ENCODE data around the gene NAXE.

The NAXE gene

GRCh38 chr1:156571261-156571852 is 20.2 kb upstream of the NAXE start:
- peak; percentile 85 for DNase-seq (ENCODE audit: low read depth)
- H3K4me1 ChIP-seq (ENCODE audit: control insufficient read depth, insufficient read depth, low read length): peaks cover 19% of the 10 kb centered on the region
- peak overlapping the region; percentile 86 for H3K4me3 ChIP-seq (ENCODE audit: low read length)

GRCh38 chr1:156571919-156572662 is 19.5 kb upstream of the NAXE start, which contains the start of gene IQGAP3:
Gene IQGAP3, minus strand, starts transcription at chr1:156572565. Its CDS starts 36 bp downstream, at chr1:156572529.
- peaks cover 19% of the 10 kb centered on the region for H3K4me1 ChIP-seq (ENCODE audit: control insufficient read depth, insufficient read depth, low read length)
- H3K36me3 ChIP-seq (ENCODE audit: control insufficient read depth, insufficient read depth, low read length, severe bottlenecking): no peaks in the 10 kb centered on the region
- peak; percentile 93 for DNase-seq (ENCODE audit: low read depth)
- H3K27me3 ChIP-seq (replicated peaks; ENCODE audit: control insufficient read depth, insufficient read depth, low read length): peaks cover 16% of the 10 kb centered on the region
- peak within 1 kb of the TSS; percentile 86 for H3K4me3 ChIP-seq (ENCODE audit: low read length)
- no peaks in the 10 kb centered on the region for H3K9me3 ChIP-seq (ENCODE audit: control insufficient read depth, low read length)
- H3K9ac ChIP-seq (ENCODE audit: low read length): peak within 1 kb of the TSS; percentile 73

More at GRCh38 chr1:156571261-156571852, 20.2 kb upstream of the NAXE start:
- Histone ChIP-seq H3K27me3 (replicated peaks; ENCODE audit: control insufficient read depth, insufficient read depth, low read length) (peaks cover 11% of the 10 kb centered on the region), H3K9me3 (ENCODE audit: control insufficient read depth, low read length) (no peaks in the 10 kb centered on the region), H3K36me3 (ENCODE audit: control insufficient read depth, insufficient read depth, low read length, severe bottlenecking) (no peaks in the 10 kb centered on the region), H3K9ac (ENCODE audit: low read length) (peak overlapping the region; percentile 73)

- H3K9ac ChIP-seq (ENCODE audit: low read length): no peak overlapping the region
- no peaks in the 10 kb centered on the region for H3K9me3 ChIP-seq (ENCODE audit: control insufficient read depth, low read length)
- no peak for DNase-seq (ENCODE audit: low read depth)
- peaks cover 19% of the 10 kb centered on the region for H3K4me1 ChIP-seq (ENCODE audit: control insufficient read depth, insufficient read depth, low read length)
- no peaks in the 10 kb centered on the region for H3K36me3 ChIP-seq (ENCODE audit: control insufficient read depth, insufficient read depth, low read length, severe bottlenecking)
- H3K4me3 ChIP-seq (ENCODE audit: low read length): peak overlapping the region; percentile 86
- peaks cover 16% of the 10 kb centered on the region for H3K27me3 ChIP-seq (replicated peaks; ENCODE audit: control insufficient read depth, insufficient read depth, low read length)
Measured at GRCh38 chr1:156572663-156573018, 18.9 kb upstream of the NAXE start.

- DNase-seq (ENCODE audit: low read depth): no peak
- no peak overlapping the region for H3K9ac ChIP-seq (ENCODE audit: low read length)
- peaks cover 16% of the 10 kb centered on the region for H3K27me3 ChIP-seq (replicated peaks; ENCODE audit: control insufficient read depth, insufficient read depth, low read length)
- H3K4me3 ChIP-seq (ENCODE audit: low read length): no peak overlapping the region
- no peaks in the 10 kb centered on the region for H3K36me3 ChIP-seq (ENCODE audit: control insufficient read depth, insufficient read depth, low read length, severe bottlenecking)
- H3K9me3 ChIP-seq (ENCODE audit: control insufficient read depth, low read length): no peaks in the 10 kb centered on the region
- H3K4me1 ChIP-seq (ENCODE audit: control insufficient read depth, insufficient read depth, low read length): peaks cover 19% of the 10 kb centered on the region
Measured at GRCh38 chr1:156574039-156574633, 17.4 kb upstream of the NAXE start.

- H3K27me3 ChIP-seq (replicated peaks; ENCODE audit: control insufficient read depth, insufficient read depth, low read length): peaks cover 25% of the 10 kb centered on the region
- no peak for DNase-seq (ENCODE audit: low read depth)
Measured at GRCh38 chr1:156577550-156577949, 14.0 kb upstream of the NAXE start.

GRCh38 chr1:156578055-156578454 is 13.5 kb upstream of the NAXE start:
- Histone ChIP-seq H3K27me3 (replicated peaks; ENCODE audit: control insufficient read depth, insufficient read depth, low read length) (peaks cover 25% of the 10 kb centered on the region), H3K9me3 (ENCODE audit: control insufficient read depth, low read length) (no peaks in the 10 kb centered on the region), H3K36me3 (ENCODE audit: control insufficient read depth, insufficient read depth, low read length, severe bottlenecking) (no peaks in the 10 kb centered on the region), H3K4me1 (ENCODE audit: control insufficient read depth, insufficient read depth, low read length) (no peaks in the 10 kb centered on the region), H3K9ac (ENCODE audit: low read length) (no peak overlapping the region), H3K4me3 (ENCODE audit: low read length) (no peak overlapping the region)
- no peak for DNase-seq (ENCODE audit: low read depth)

More at GRCh38 chr1:156577550-156577949, 14.0 kb upstream of the NAXE start:
- Histone ChIP-seq H3K9ac (ENCODE audit: low read length) (no peak overlapping the region), H3K4me1 (ENCODE audit: control insufficient read depth, insufficient read depth, low read length) (peaks cover 1% of the 10 kb centered on the region), H3K9me3 (ENCODE audit: control insufficient read depth, low read length) (no peaks in the 10 kb centered on the region), H3K36me3 (ENCODE audit: control insufficient read depth, insufficient read depth, low read length, severe bottlenecking) (no peaks in the 10 kb centered on the region), H3K4me3 (ENCODE audit: low read length) (no peak overlapping the region)

- H3K9me3 ChIP-seq (ENCODE audit: control insufficient read depth, low read length): no peaks in the 10 kb centered on the region
- H3K9ac ChIP-seq (ENCODE audit: low read length): no peak within 1 kb of the TSS
- no peaks in the 10 kb centered on the region for H3K4me1 ChIP-seq (ENCODE audit: control insufficient read depth, insufficient read depth, low read length)
- no peak within 1 kb of the TSS for H3K4me3 ChIP-seq (ENCODE audit: low read length)
- no peaks in the 10 kb centered on the region for H3K36me3 ChIP-seq (ENCODE audit: control insufficient read depth, insufficient read depth, low read length, severe bottlenecking)
- no peak for DNase-seq (ENCODE audit: low read depth)
- H3K27me3 ChIP-seq (replicated peaks; ENCODE audit: control insufficient read depth, insufficient read depth, low read length): peaks cover 18% of the 10 kb centered on the region
Measured at GRCh38 chr1:156579472-156579871, 12.1 kb upstream of the NAXE start, which contains the start of gene TTC24. Gene TTC24, plus strand, starts transcription at chr1:156579723. Its CDS starts 1,642 bp downstream, at chr1:156581365.

- Histone ChIP-seq H3K9ac (ENCODE audit: low read length) (no peak overlapping the region), H3K4me1 (ENCODE audit: control insufficient read depth, insufficient read depth, low read length) (no peaks in the 10 kb centered on the region), H3K4me3 (ENCODE audit: low read length) (no peak overlapping the region), H3K9me3 (ENCODE audit: control insufficient read depth, low read length) (no peaks in the 10 kb centered on the region), H3K27me3 (replicated peaks; ENCODE audit: control insufficient read depth, insufficient read depth, low read length) (peaks cover 19% of the 10 kb centered on the region), H3K36me3 (ENCODE audit: control insufficient read depth, insufficient read depth, low read length, severe bottlenecking) (no peaks in the 10 kb centered on the region)
- DNase-seq (ENCODE audit: low read depth): no peak
Measured at GRCh38 chr1:156581661-156582387, 9.8 kb upstream of the NAXE start.

GRCh38 chr1:156582388-156583017 is 9.1 kb upstream of the NAXE start:
- H3K4me3 ChIP-seq (ENCODE audit: low read length): no peak overlapping the region
- peaks cover 19% of the 10 kb centered on the region for H3K27me3 ChIP-seq (replicated peaks; ENCODE audit: control insufficient read depth, insufficient read depth, low read length)

GRCh38 chr1:156583821-156584622 is 7.6 kb upstream of the NAXE start:
- Histone ChIP-seq H3K4me1 (ENCODE audit: control insufficient read depth, insufficient read depth, low read length) (no peaks in the 10 kb centered on the region), H3K27me3 (replicated peaks; ENCODE audit: control insufficient read depth, insufficient read depth, low read length) (peaks cover 19% of the 10 kb centered on the region), H3K36me3 (ENCODE audit: control insufficient read depth, insufficient read depth, low read length, severe bottlenecking) (no peaks in the 10 kb centered on the region), H3K4me3 (ENCODE audit: low read length) (no peak overlapping the region), H3K9ac (ENCODE audit: low read length) (no peak overlapping the region), H3K9me3 (ENCODE audit: control insufficient read depth, low read length) (no peaks in the 10 kb centered on the region)
- peak; percentile 93 for DNase-seq (ENCODE audit: low read depth)

More at GRCh38 chr1:156582388-156583017, 9.1 kb upstream of the NAXE start:
- no peaks in the 10 kb centered on the region for H3K4me1 ChIP-seq (ENCODE audit: control insufficient read depth, insufficient read depth, low read length)
- no peaks in the 10 kb centered on the region for H3K36me3 ChIP-seq (ENCODE audit: control insufficient read depth, insufficient read depth, low read length, severe bottlenecking)
- DNase-seq (ENCODE audit: low read depth): no peak
- H3K9me3 ChIP-seq (ENCODE audit: control insufficient read depth, low read length): no peaks in the 10 kb centered on the region
- no peak overlapping the region for H3K9ac ChIP-seq (ENCODE audit: low read length)
